ENCODE data around the gene FNBP1.
"Not testable (repeated sequence)": the region's sequence is repeated elsewhere in the genome, so short reads cannot be mapped to it uniquely, and the experiment has no call there.

FNBP1 gene

DNA sequence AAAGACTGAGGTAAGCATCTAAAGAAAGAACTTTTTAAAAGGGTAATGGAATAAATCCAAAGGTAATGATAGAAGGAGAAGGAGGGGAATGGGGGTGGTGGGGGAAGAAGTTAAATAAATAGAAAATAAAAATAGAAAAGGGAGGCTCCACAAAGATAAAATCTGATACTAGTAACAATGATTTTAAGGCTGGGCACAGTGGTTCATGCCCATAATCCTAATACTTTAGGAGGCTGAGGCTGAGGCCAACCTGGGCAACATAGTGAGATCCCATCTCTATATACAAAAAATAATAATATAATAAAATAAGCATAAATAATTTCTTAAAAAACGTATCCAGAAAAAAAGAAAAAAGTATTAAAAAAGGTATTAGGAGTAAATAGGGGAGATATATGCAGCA lies 89.3 kb downstream of the FNBP1 start:
- DNase-seq (ENCODE audit: low read depth), result no peak

- DNase-seq (ENCODE audit: low read depth), result no peak
Measured at GRCh38 chr9:129952337-129952736, 90.7 kb downstream of the FNBP1 start.

GRCh38 chr9:129949821-129950220 lies 93.2 kb downstream of the FNBP1 start:
- DNase-seq (ENCODE audit: low read depth), result no peak

DNA sequence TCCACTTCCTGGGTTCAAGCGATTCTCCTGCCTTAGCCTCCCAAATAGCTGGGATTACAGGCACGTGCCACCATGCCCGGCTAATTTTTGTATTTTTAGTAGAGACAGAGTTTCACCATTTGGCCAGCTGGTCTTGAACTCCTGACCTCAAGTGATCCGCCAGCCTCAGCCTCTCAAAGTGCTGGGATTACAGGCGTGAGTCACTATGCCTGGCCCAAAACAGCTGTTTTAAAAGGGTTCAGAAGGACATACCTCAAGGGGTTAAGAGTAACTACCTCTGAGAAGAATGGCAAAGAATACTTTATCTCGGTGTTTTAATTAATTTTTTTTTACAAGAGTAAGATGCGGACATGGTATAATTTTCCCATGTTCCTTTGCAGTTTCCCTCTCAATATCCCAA lies 94.4 kb downstream of the FNBP1 start:
- not testable (repeated sequence) for DNase-seq (ENCODE audit: low read depth)

GRCh38 chr9:129946246-129946995 lies 96.6 kb downstream of the FNBP1 start:
- DNase-seq (ENCODE audit: low read depth), result no peak

- DNase-seq (ENCODE audit: low read depth), result no peak
Measured at GRCh38 chr9:129945314-129945713, 97.7 kb downstream of the FNBP1 start.

DNA sequence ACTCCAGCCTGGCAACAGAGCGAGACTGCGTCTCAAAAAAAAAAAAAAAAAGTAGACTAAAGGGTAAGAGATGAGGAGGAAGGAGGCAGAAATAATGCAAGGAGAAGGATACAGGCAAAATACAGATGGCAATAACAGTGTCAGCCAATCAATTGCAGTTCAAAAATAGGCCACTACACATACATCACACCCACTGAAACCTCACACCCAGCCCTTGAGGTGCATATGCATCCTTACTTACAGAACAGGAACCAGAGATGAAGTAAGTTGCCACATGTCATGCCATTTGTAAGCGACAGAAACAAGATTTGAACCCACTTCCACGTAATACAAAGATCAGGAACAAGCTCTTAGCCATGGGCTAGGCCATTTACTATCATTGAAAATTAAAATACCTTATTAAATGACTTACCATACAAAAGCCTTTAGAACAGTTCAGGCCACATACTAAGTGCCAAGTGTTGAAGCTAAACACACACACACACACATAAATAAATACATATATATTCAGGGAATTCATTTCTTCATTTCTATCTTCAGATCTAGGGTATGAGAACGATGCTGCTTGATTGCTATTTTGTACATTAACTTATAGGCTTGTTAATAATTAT lies 98.4 kb downstream of the FNBP1 start:
- peak; percentile 13 for DNase-seq (ENCODE audit: low read depth)

DNA sequence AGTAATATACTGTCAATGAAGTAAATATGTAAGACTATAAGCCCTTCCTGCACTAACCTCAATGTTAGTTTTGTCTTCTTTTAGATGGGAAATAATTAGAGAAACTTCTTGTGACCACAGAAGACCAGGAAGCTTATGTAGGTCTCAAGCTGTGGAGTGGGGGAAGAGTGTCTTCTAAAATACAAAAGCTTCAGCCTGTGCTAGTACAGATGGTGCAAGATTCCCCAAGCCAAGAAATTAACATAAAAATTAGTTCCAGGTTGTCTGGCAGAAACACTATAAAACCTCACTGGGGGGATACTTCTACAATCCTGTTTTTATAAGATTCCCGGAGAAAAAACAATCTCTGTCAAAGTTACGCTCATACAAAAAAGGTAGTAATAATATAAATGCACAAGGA lies 103.6 kb downstream of the FNBP1 start:
- no peak for DNase-seq (ENCODE audit: low read depth)

DNA sequence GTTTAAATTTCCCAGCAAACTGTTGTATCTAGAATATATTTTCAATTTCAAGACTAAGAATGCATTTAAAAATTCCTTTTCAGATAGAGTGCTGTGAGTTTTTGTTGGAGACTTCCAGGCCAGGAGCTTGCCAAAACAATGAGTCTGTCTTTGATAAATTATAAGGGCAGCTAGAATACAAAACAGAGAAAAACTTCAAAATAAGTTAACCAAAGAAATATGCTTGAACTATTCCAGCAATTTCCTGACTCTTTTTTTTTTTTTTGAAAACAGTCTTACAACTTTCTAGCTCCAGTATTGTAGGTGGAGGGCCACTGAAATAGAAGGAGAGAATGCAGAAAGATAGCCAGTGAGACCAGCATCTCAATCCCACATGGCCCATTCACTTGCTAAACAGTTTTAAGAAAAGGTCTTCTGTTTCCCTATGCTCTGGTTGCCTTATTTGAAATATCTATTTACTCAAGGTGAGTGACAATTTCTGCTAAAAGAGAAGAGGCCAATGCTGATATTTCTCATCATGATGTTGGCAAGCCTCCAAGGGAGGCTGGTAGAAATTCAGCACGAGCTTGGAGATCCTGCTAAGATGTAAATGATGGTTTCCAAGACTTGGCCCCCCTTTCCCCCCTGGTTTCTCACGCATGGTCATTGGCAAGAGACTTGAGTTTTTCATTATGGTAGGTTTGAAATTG lies 104.6 kb downstream of the FNBP1 start:
- DNase-seq (ENCODE audit: low read depth), result no peak

GRCh38 chr9:129937879-129938278 lies 105.1 kb downstream of the FNBP1 start:
- not testable (repeated sequence) for DNase-seq (ENCODE audit: low read depth)

GRCh38 chr9:129936222-129936621 lies 106.8 kb downstream of the FNBP1 start:
- DNase-seq (ENCODE audit: low read depth), result no peak

- DNase-seq (ENCODE audit: low read depth), result no peak
Measured at GRCh38 chr9:129934780-129935179, 108.2 kb downstream of the FNBP1 start.

DNA sequence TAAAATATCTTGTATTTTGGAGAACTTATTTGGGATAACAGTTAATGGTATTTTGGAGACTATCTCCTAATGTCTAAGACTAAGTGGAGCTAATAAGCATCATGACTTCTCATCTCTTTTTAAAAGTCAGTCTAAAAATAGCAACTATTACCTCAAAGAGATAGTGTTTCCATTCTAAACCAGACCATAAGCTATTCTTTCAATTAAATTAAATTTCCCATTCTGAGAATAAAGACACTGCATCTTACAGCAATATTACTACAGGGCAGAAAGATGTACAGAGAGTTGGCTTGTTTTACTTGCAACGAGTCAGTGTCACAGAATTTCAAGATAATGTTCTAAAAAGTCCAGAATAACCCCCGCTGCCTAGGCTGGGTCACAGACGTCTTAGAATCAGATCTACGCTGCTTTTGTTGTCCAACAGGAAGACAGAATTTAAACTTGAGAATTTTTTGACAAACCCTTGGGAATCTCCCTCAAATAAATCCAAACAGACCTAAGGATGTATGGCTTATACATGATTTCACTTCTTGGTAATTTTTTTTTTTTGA lies 108.9 kb downstream of the FNBP1 start:
- no peak for DNase-seq (ENCODE audit: low read depth)

- DNase-seq (ENCODE audit: low read depth), result no peak
Measured at GRCh38 chr9:129933185-129934040, 109.6 kb downstream of the FNBP1 start.

DNA sequence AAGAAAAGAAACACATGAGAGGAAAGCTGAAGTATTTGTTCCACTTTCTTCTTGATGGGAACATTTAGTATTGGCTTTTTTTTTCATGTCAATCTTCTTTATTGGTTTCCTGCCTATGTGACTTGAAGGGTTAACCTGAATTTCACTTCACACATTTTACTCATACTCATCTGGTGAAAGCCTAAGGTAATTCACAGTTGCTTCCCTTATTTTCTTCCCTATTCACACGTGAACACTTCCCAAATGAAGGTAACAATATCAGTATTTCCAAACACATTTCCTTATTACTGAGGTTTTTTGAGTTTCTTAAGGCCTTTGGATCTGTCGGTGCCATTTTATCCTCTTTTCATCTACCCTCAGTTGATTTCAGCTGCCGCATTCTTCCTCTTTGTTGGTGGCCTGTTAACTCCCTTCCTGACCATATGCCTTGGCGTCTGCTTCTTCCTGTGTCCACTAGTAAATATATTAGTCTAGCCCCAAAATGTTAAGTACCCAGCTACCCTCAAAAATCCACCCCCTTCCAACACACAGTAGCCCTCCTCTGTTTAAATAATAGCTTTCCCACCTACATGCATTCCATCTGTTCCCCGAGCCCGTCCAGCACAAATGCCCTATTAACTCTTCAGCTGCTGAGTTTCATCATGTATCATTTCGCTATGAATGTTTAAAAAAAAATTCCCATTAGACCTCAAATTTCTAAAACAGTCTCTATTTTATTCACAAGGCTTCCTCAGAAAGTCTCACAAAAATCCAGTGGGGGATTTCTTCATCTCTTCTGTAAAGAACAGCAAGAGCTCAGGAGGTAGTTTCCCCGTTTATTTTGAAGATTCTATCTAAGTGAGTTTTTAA lies 110.5 kb downstream of the FNBP1 start:
- DNase-seq (ENCODE audit: low read depth), result no peak

DNA sequence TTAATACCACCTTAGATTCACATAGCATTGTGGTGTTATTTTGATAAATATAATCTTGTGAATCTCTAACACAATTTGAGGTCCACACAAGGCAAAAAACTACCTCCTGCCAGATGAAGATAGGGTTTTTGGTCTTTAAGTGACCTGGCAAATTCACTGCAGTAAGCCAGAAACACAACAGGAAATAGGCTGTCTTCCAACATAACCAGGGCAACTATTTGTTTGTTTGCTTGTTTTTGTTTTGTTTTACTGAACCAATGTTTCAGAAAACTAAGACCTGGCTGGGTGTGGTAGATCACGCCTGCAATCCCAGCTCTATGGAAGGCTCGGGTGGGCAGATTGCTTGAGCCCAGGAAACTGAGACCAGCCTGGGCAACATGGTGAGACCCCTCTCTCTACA lies 112.2 kb downstream of the FNBP1 start:
- no peak for DNase-seq (ENCODE audit: low read depth)

DNA sequence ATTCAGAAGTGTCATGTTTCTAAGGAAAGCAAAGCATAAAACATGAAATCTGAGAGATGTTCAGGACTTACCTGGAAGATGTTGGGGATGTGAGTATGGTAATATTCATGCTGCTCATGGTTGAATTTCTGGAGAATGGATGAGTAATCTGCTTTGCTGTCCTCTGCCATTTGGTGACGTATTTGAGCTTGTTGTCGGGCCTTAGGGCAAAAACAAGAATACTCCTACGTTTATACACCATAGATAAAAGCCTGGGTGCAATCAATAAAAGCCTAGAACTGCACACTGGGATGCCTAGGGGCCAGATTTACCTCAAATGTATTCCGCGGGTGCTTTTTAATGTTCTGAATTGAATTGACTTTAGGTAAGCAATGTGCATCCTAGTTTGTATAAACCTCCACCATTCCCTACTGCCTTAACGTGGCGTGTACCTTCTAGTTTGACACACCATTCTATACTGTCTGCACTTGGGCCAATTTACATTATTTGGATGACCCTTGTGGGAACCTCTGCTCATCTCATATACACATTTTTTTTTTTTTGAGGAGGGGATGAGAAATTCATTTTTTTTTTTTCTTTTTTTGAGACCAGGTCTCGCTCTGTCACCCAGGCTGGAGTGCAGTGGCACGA lies 113.4 kb downstream of the FNBP1 start:
- DNase-seq (ENCODE audit: low read depth), result no peak

DNA sequence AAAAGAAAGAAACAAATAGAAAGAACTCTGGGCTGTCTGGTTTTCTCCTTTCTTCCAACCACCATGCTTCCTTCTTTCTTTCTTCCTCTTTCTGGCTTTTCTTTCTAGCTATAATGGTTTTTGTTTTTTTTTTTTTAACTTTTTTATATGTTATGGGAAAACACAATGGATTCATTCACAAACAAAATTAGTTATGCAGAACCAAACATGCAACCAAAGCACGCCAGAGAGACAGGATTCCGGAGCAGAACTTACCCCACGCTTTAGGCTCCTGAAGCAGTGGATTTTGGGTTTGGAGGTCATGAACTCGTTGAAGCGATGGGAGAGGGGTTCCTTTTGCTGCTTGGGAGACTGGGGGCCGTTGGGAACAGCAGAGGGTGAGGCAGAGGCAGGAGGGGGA lies 119.4 kb downstream of the FNBP1 start:
- DNase-seq (ENCODE audit: low read depth), result no peak

- no peak for DNase-seq (ENCODE audit: low read depth)
Measured at GRCh38 chr9:129921905-129922304, 121.1 kb downstream of the FNBP1 start.

GRCh38 chr9:129919841-129920240 lies 123.1 kb downstream of the FNBP1 start:
- DNase-seq (ENCODE audit: low read depth), result no peak

GRCh38 chr9:129919277-129919676 lies 123.7 kb downstream of the FNBP1 start:
- DNase-seq (ENCODE audit: low read depth), result no peak
